ENCODE measurements around the gene IRX2.

IRX2 gene

GRCh38 chr5:2740051-2740875, 11.2 kb downstream of the IRX2 start:
- DNase-seq, result no peak

GRCh38 chr5:2739360-2740050, 12.0 kb downstream of the IRX2 start:
- DNase-seq, result no peak

- no peak for DNase-seq
Measured at GRCh38 chr5:2738700-2739359, 12.6 kb downstream of the IRX2 start.

- DNase-seq, result no peak
Measured at GRCh38 chr5:2738156-2738699, 13.2 kb downstream of the IRX2 start.

GRCh38 chr5:2737273-2738155, 14.0 kb downstream of the IRX2 start:
- DNase-seq, result no peak

- no peak for DNase-seq
Measured at GRCh38 chr5:2736872-2737271, 14.6 kb downstream of the IRX2 start.

GRCh38 chr5:2735996-2736395, 15.5 kb downstream of the IRX2 start:
- no peak for DNase-seq

- DNase-seq, result peak; percentile 42
Measured at GRCh38 chr5:2732850-2733249, 18.6 kb downstream of the IRX2 start.

- no peak for DNase-seq
Measured at GRCh38 chr5:2732004-2732403, 19.5 kb downstream of the IRX2 start.

- DNase-seq, result no peak
Measured at GRCh38 chr5:2729189-2729588, 22.3 kb downstream of the IRX2 start.

- no peak for DNase-seq
Measured at GRCh38 chr5:2727550-2727949, 23.9 kb downstream of the IRX2 start.

GRCh38 chr5:2725980-2726765, 25.3 kb downstream of the IRX2 start:
- DNase-seq, result no peak

GRCh38 chr5:2724831-2725230, 26.6 kb downstream of the IRX2 start:
- DNase-seq, result no peak

GRCh38 chr5:2724031-2724581, 27.4 kb downstream of the IRX2 start:
- no peak for DNase-seq

GRCh38 chr5:2722901-2723300, 28.6 kb downstream of the IRX2 start:
- DNase-seq, result no peak

- no peak for DNase-seq
Measured at GRCh38 chr5:2721385-2722138, 29.9 kb downstream of the IRX2 start.

- DNase-seq, result no peak
Measured at GRCh38 chr5:2719332-2719731, 32.1 kb downstream of the IRX2 start.

GRCh38 chr5:2718115-2718514, 33.4 kb downstream of the IRX2 start:
- no peak for DNase-seq

GRCh38 chr5:2715856-2716255, 35.6 kb downstream of the IRX2 start:
- DNase-seq, result no peak

GRCh38 chr5:2714805-2715204, 36.7 kb downstream of the IRX2 start:
- no peak for DNase-seq

GRCh38 chr5:2714026-2714425, 37.5 kb downstream of the IRX2 start:
- no peak for DNase-seq

Measured in NCI-H187 (cell line).